KMS-11 (cell line): ENCODE data around the gene CBX3.

ENCODE experiments used
- H2AFZ ChIP-seq: fragments of 200-600 bp; sonication (generic); 2 replicates; pipeline ENCODE4 v1.6.1; 2016; ENCODE audit warnings: antibody characterized with exemption, mixed run types, low read depth
- H3K27ac ChIP-seq: fragments of 200-600 bp; sonication (generic); 2 replicates; pipeline ENCODE4 v1.6.1; 2016; ENCODE audit warnings: mild to moderate bottlenecking, mixed run types
- H3K27me3 ChIP-seq: fragments of 200-600 bp; sonication (generic); 2 replicates; pipeline ENCODE4 v1.6.1; 2017; ENCODE audit warnings: mild to moderate bottlenecking, low read depth, mixed run types, moderate library complexity; ENCODE audit not compliant: insufficient read depth
- H3K36me3 ChIP-seq: fragments of 200-600 bp; sonication (generic); 2 replicates; pipeline ENCODE4 v1.6.1; 2017; ENCODE audit warnings: mild to moderate bottlenecking, mixed run types; ENCODE audit not compliant: insufficient read depth
- H3K4me1 ChIP-seq: fragments of 200-600 bp; sonication (generic); 2 replicates; pipeline ENCODE4 v1.6.1; 2016; ENCODE audit warnings: mild to moderate bottlenecking, low read depth, mixed run types; ENCODE audit not compliant: poor library complexity, severe bottlenecking
- H3K4me2 ChIP-seq: fragments of 200-600 bp; sonication (generic); 2 replicates; pipeline ENCODE4 v1.7.0; 2016; ENCODE audit warnings: mild to moderate bottlenecking, mixed run types
- H3K4me3 ChIP-seq: fragments of 200-600 bp; sonication (generic); IDR thresholded peaks from 2 replicates; pipeline ENCODE4 v1.6.1; 2017; ENCODE audit warnings: low read depth, low read length, mixed read lengths; ENCODE audit not compliant: insufficient read depth
- H3K79me2 ChIP-seq: fragments of 200-600 bp; sonication (generic); 2 replicates; pipeline ENCODE4 v1.6.1; 2016; ENCODE audit warnings: low read depth, mixed run types; ENCODE audit not compliant: insufficient read depth
- H3K9ac ChIP-seq: fragments of 200-600 bp; sonication (generic); 2 replicates; pipeline ENCODE4 v1.6.1; 2016; ENCODE audit warnings: mild to moderate bottlenecking, mixed run types
- H4K20me1 ChIP-seq: fragments of 200-600 bp; sonication (generic); 2 replicates; pipeline ENCODE4 v1.6.1; 2016; ENCODE audit warnings: mild to moderate bottlenecking, mixed run types; ENCODE audit not compliant: insufficient read depth
- TF ChIP-seq, protein P1 (sequence below): fragments of 200-600 bp; sonication (generic); conservative IDR thresholded peaks from 2 replicates; pipeline ENCODE4 v1.6.1; 2017; ENCODE audit warnings: low read depth, mild to moderate bottlenecking, antibody characterized with exemption, low read length, moderate library complexity, mixed read lengths

The CBX3 gene

DNA sequence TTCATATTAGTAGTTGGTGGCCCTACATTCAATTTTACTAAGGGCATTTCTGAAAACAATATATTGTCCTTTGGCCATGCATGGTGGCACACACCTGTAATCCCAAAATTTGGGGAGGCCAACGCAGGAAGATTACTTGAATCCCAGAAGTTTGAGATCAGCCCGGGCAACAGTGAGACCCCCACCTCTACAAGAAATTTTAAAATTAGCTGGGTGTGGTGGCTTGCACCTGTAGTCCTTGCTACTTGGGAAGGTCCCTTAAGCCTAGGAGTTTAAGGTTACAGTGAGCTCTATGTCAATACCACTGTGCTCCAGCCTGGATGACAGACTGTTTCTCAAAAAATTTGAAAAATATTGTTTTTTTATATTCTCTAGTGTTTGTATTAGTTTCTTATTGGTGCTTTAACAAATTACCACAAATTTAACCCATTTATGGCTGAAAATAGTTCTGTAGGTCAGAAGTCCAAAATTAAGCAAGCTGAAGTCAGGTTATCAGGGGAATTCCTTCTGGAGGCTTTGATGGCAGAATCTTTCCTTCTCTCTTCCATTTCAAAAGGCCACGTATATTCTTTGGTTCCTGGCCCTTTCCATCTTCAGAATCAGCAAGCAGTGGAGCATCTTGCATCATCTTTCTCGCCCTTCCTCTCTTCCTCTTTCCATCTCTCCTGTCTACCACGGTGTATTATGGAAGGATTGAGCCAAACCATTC lies 12.4 kb downstream of the CBX3 start:
- Histone ChIP-seq H3K36me3 (peaks cover 26% of the 10 kb centered on the region; the same call in 1 of the 2 replicates), H3K27me3 (no peaks in the 10 kb centered on the region), H3K9ac (no peak overlapping the region), H3K79me2 (peaks cover 18% of the 10 kb centered on the region), H3K4me2 (no peak overlapping the region), H3K4me1 (no peaks in the 10 kb centered on the region), H4K20me1 (no peaks in the 10 kb centered on the region), H2AFZ (no peak overlapping the region), H3K27ac (no peak overlapping the region), H3K4me3 (no peak overlapping the region)
- TF ChIP-seq, protein P1, sequence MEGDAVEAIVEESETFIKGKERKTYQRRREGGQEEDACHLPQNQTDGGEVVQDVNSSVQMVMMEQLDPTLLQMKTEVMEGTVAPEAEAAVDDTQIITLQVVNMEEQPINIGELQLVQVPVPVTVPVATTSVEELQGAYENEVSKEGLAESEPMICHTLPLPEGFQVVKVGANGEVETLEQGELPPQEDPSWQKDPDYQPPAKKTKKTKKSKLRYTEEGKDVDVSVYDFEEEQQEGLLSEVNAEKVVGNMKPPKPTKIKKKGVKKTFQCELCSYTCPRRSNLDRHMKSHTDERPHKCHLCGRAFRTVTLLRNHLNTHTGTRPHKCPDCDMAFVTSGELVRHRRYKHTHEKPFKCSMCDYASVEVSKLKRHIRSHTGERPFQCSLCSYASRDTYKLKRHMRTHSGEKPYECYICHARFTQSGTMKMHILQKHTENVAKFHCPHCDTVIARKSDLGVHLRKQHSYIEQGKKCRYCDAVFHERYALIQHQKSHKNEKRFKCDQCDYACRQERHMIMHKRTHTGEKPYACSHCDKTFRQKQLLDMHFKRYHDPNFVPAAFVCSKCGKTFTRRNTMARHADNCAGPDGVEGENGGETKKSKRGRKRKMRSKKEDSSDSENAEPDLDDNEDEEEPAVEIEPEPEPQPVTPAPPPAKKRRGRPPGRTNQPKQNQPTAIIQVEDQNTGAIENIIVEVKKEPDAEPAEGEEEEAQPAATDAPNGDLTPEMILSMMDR: no peak

DNA sequence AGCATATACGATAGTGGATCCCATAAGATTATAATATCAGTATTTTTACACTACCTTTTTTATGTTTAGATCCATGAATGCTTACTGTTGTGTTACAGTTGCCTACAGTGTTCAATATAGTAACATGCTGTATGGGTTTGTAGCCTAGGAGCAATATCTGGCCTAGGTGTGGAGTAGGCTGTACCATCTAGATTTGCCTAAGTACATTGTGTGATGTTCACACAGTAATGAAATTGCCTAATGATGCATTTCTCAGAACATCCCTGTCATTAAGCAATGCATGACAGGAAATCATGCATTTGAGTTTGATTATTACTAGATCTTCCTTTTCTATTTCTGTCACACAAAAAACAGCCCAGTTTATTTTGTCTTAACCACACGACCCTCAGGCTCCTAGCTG lies 14.5 kb downstream of the CBX3 start:
- no peaks in the 10 kb centered on the region for H3K27me3 ChIP-seq
- no peak overlapping the region for H2AFZ ChIP-seq
- H3K36me3 ChIP-seq: peaks cover 8% of the 10 kb centered on the region; the same call in 1 of the 2 replicates
- H3K79me2 ChIP-seq: no peaks in the 10 kb centered on the region
- H3K4me2 ChIP-seq: no peak overlapping the region
- no peak overlapping the region for H3K9ac ChIP-seq
- TF ChIP-seq, protein P1: no peak
- H4K20me1 ChIP-seq: no peaks in the 10 kb centered on the region
- no peak overlapping the region for H3K27ac ChIP-seq
- no peak overlapping the region for H3K4me3 ChIP-seq
- H3K4me1 ChIP-seq: no peaks in the 10 kb centered on the region

DNA sequence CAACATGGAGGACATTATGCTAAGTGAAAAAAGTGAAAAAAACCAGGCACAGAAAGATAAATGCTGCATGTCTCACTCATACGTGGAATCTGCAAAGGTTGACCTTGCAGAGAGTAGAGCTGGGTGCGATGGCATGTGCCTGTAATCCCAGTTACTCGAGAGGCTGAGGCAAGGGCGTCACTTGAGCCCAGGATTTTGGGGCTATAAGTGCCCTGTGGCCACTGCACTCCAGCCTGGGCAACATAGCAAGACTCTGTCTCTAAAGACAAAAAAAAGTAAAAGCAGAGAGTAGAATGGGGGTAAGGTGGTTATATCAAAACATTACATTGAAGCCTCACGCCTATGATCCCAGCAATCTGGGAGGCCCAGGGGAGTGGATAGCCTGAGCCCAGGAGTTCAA lies 22.8 kb downstream of the CBX3 start:
- Histone ChIP-seq H3K27me3 (no peaks in the 10 kb centered on the region), H2AFZ (no peak overlapping the region), H4K20me1 (no peaks in the 10 kb centered on the region), H3K4me1 (no peaks in the 10 kb centered on the region), H3K79me2 (no peaks in the 10 kb centered on the region), H3K36me3 (no peaks in the 10 kb centered on the region), H3K9ac (no peak overlapping the region), H3K27ac (no peak overlapping the region), H3K4me2 (no peak overlapping the region), H3K4me3 (no peak overlapping the region)
- TF ChIP-seq, protein P1: no peak

GRCh38 chr7:26227987-26228386 lies 26.4 kb downstream of the CBX3 start:
- no peak overlapping the region for H3K4me3 ChIP-seq
- H3K27ac ChIP-seq: no peak overlapping the region
- H4K20me1 ChIP-seq: no peaks in the 10 kb centered on the region
- TF ChIP-seq, protein P1: no peak
- no peaks in the 10 kb centered on the region for H3K4me1 ChIP-seq
- H3K36me3 ChIP-seq: no peaks in the 10 kb centered on the region
- H3K27me3 ChIP-seq: no peaks in the 10 kb centered on the region
- H2AFZ ChIP-seq: no peak overlapping the region
- H3K9ac ChIP-seq: no peak overlapping the region
- H3K79me2 ChIP-seq: no peaks in the 10 kb centered on the region
- no peak overlapping the region for H3K4me2 ChIP-seq
